ENCODE results near the gene DAZAP1. TPM values are rescaled to one million over a fixed set of nuclear protein-coding genes. Genes with fewer than 3 reads are reported as not detected.

DAZAP1 gene
- total RNA-seq, 1 experiment from 2014 or later: 165 TPM

- peaks cover 20% of the 10 kb centered on the region for H3K4me1 ChIP-seq
- H3K27me3 ChIP-seq (replicated peaks; ENCODE audit: control insufficient read depth, insufficient read depth, low read length): no peaks in the 10 kb centered on the region
- BruUV-seq (replicated peaks): no TSS peak
- intact Hi-C loops (cut with micrococcal nuclease; ENCODE audit: unreplicated experiment): no loop called here
- peaks cover 42% of the 10 kb centered on the region for H3K36me3 Mint-ChIP-seq (ENCODE audit: insufficient read depth, unreplicated experiment)
- no peaks in the 10 kb centered on the region for H3K9me3 Mint-ChIP-seq (ENCODE audit: unreplicated experiment)
- no peak for TF ChIP-seq CTCF (IDR thresholded peaks at IDR 0.05; ENCODE audit: insufficient read depth in 1 of 2, low read depth in 1 of 2, low read length in 1 of 2, severe bottlenecking in 1 of 2, unreplicated experiment in 1 of 2)
- CTCF ChIA-PET: no interaction called here
- POLR2A ChIA-PET: no interaction called here
- H3K4me1 Mint-ChIP-seq (ENCODE audit: low read depth, unreplicated experiment): peaks cover 10% of the 10 kb centered on the region
- H3K4me3 ChIP-seq (ENCODE audit: low read depth, low read length): peak overlapping the region; percentile 65
- H3K4me3 Mint-ChIP-seq (ENCODE audit: unreplicated experiment): peak overlapping the region; percentile 76
- peak; percentile 80 to 87 for DNase-seq
- H3K9me3 ChIP-seq: no peaks in the 10 kb centered on the region
- H3K27me3 Mint-ChIP-seq (ENCODE audit: insufficient read depth, unreplicated experiment): peaks cover 4% of the 10 kb centered on the region
- H3K27ac Mint-ChIP-seq (ENCODE audit: unreplicated experiment): peak overlapping the region; percentile 74
- H3K36me3 ChIP-seq (ENCODE audit: control insufficient read depth, insufficient read depth, low read length): no peaks in the 10 kb centered on the region
These were observed 38.7 kb downstream of the DAZAP1 start for GRCh38 chr19:1445932-1446712.

- no TSS peak for BruUV-seq (replicated peaks)
- Mint-ChIP-seq H3K4me1 (ENCODE audit: low read depth, unreplicated experiment) (peaks cover 10% of the 10 kb centered on the region), H3K27me3 (ENCODE audit: insufficient read depth, unreplicated experiment) (peaks cover 4% of the 10 kb centered on the region), H3K36me3 (ENCODE audit: insufficient read depth, unreplicated experiment) (peaks cover 39% of the 10 kb centered on the region), H3K4me3 (ENCODE audit: unreplicated experiment) (peak overlapping the region; percentile 76), H3K27ac (ENCODE audit: unreplicated experiment) (no peak overlapping the region), H3K9me3 (ENCODE audit: unreplicated experiment) (no peaks in the 10 kb centered on the region)
- no peaks in the 10 kb centered on the region for H3K27me3 ChIP-seq (replicated peaks; ENCODE audit: control insufficient read depth, insufficient read depth, low read length)
- CTCF ChIA-PET: no interaction called here
- peak overlapping the region; percentile 65 for H3K4me3 ChIP-seq (ENCODE audit: low read depth, low read length)
- H3K9me3 ChIP-seq: no peaks in the 10 kb centered on the region
- H3K4me1 ChIP-seq: peaks cover 20% of the 10 kb centered on the region
- TF ChIP-seq CTCF (IDR thresholded peaks at IDR 0.05; ENCODE audit: insufficient read depth in 1 of 2, low read depth in 1 of 2, low read length in 1 of 2, severe bottlenecking in 1 of 2, unreplicated experiment in 1 of 2): no peak
- no peaks in the 10 kb centered on the region for H3K36me3 ChIP-seq (ENCODE audit: control insufficient read depth, insufficient read depth, low read length)
- POLR2A ChIA-PET: no interaction called here
- intact Hi-C loops (cut with micrococcal nuclease; ENCODE audit: unreplicated experiment): no loop called here
- no peak for DNase-seq
These were observed 39.5 kb downstream of the DAZAP1 start for GRCh38 chr19:1446713-1447481.

- CTCF ChIA-PET: no interaction called here
- H3K27me3 Mint-ChIP-seq (ENCODE audit: insufficient read depth, unreplicated experiment): peaks cover 4% of the 10 kb centered on the region
- H3K4me3 Mint-ChIP-seq (ENCODE audit: unreplicated experiment): peak overlapping the region; percentile 76
These were observed 40.1 kb downstream of the DAZAP1 start for GRCh38 chr19:1447504-1447903.

More at GRCh38 chr19:1447504-1447903, 40.1 kb downstream of the DAZAP1 start:
- no peaks in the 10 kb centered on the region for H3K27me3 ChIP-seq (replicated peaks; ENCODE audit: control insufficient read depth, insufficient read depth, low read length)
- H3K4me1 ChIP-seq: peaks cover 15% of the 10 kb centered on the region
- POLR2A ChIA-PET: no interaction called here
- no peaks in the 10 kb centered on the region for H3K36me3 ChIP-seq (ENCODE audit: control insufficient read depth, insufficient read depth, low read length)
- no TSS peak for BruUV-seq (replicated peaks)
- intact Hi-C loops (cut with micrococcal nuclease; ENCODE audit: unreplicated experiment): no loop called here
- H3K36me3 Mint-ChIP-seq (ENCODE audit: insufficient read depth, unreplicated experiment): peaks cover 35% of the 10 kb centered on the region
- H3K9me3 ChIP-seq: no peaks in the 10 kb centered on the region
- no peak overlapping the region for H3K4me3 ChIP-seq (ENCODE audit: low read depth, low read length)
- no peak for TF ChIP-seq CTCF (IDR thresholded peaks at IDR 0.05; ENCODE audit: insufficient read depth in 1 of 2, low read depth in 1 of 2, low read length in 1 of 2, severe bottlenecking in 1 of 2, unreplicated experiment in 1 of 2)
- H3K4me1 Mint-ChIP-seq (ENCODE audit: low read depth, unreplicated experiment): peaks cover 4% of the 10 kb centered on the region
- no peak for DNase-seq
- H3K9me3 Mint-ChIP-seq (ENCODE audit: unreplicated experiment): no peaks in the 10 kb centered on the region
- no peak overlapping the region for H3K27ac Mint-ChIP-seq (ENCODE audit: unreplicated experiment)

Measured in Caco-2 (cell line).